AG09309 (cell line): ENCODE measurements around the gene OR10K1.

Experiments
- DNase-seq: peaks from one replicate; pipeline ENCODE4 v3.0.0-alpha.2; 2010; ENCODE audit warnings: low read depth
- H3K4me3 ChIP-seq: 2 replicates; pipeline ENCODE4 v1.5.1; 2011; ENCODE audit warnings: mild to moderate bottlenecking, low read depth, low read length, moderate library complexity; ENCODE audit not compliant: control insufficient read depth
- CTCF ChIP-seq: IDR thresholded peaks from 2 replicates; pipeline ENCODE4 v1.5.1; 2011; ENCODE audit warnings: mild to moderate bottlenecking, low read depth, low read length, inconsistent platforms; ENCODE audit not compliant: insufficient read depth, control insufficient read depth; ENCODE audit errors: missing control alignments

The OR10K1 gene

DNA sequence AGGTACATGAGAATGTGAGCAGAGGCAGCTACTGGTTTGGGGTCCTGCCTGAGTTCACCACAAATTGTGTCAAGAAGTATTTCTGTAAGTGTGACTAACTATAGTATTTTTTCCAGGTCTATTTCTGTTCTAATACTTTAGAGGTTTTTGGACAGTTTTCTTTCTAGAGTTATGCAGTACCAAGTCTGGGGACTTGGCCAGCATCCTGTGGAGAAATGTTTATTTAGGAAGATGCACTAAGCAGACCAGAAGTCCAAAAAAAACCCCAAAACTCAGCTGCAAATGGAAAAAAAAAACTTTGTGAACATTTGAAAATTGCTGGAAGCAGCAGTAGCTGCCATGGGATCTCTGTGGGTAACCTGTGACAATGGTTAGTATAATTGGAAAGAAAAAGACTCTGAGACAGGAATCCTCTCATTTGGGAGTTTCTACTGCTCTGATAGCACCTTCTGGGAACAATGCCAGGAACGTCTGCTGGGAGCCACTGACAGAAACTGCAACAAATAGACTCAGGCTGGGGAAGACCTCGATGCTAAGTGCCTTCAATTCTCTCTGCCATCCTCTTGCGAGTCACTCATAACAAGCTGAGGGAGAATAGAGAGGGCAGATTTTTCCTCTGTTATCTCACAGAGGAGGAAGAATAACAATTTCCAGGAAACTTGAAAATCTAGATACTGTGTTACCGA is 48.0 kb downstream of the OR10K1 start:
- TF ChIP-seq CTCF: no peak

GRCh38 chr1:158516966-158517365 is 55.3 kb downstream of the OR10K1 start:
- TF ChIP-seq CTCF: no peak
- H3K4me3 ChIP-seq: no peak overlapping the region
- DNase-seq: no peak

More for the DNA sequence above, 48.0 kb downstream of the OR10K1 start:
- no peak overlapping the region for H3K4me3 ChIP-seq
- no peak for DNase-seq
